Tibial nerve (tissue), 4 donors: ENCODE data around the gene PAQR6. TPM values are rescaled to one million over a fixed set of nuclear protein-coding genes. Genes with fewer than 3 reads are reported as not detected.

Experiments
- DNase-seq, 2 donors: peaks; one replicate each; pipeline ENCODE4 v3.0.0-alpha.2; 2019; ENCODE audit warnings: low spot score in 2 of 2
- H3K27ac ChIP-seq, 4 donors: fragments of 200-600 bp; sonication (generic) in 3 of 4; one replicate each; pipeline ENCODE4 v1.5.1; 2017 to 2019; ENCODE audit warnings: mild to moderate bottlenecking in 1 of 4
- H3K27me3 ChIP-seq, 2 donors: fragments of 200-600 bp; sonication (generic) in 1 of 2; one replicate each; pipeline versions ENCODE4 v1.5.1 to v1.6.0; 2017 to 2019
- H3K36me3 ChIP-seq, 3 donors: fragments of 200-600 bp; sonication (generic); one replicate each; pipeline ENCODE4 v1.5.1; 2018 to 2019
- H3K4me1 ChIP-seq, 4 donors: fragments of 200-600 bp; sonication (generic) in 3 of 4; one replicate each; pipeline ENCODE4 v1.5.1; 2017 to 2019
- H3K4me3 ChIP-seq, 4 donors: fragments of 200-600 bp; sonication (generic) in 3 of 4; one replicate each; pipeline ENCODE4 v1.5.1; 2017 to 2019; ENCODE audit warnings: mild to moderate bottlenecking in 1 of 4, moderate library complexity in 1 of 4
- H3K9me3 ChIP-seq, 4 donors: fragments of 200-600 bp; sonication (generic) in 3 of 4; one replicate each; pipeline ENCODE4 v1.5.1; 2017 to 2019
- CTCF ChIP-seq, 5 experiments: fragments of 200-600 bp in 3 of 5; fragments of 450-650 bp in 2 of 5; sonication (generic) in 3 of 5; IDR thresholded peaks; one replicate each; pipeline ENCODE4 v1.5.1; 2016 to 2019; ENCODE audit warnings: antibody characterized with exemption in 5 of 5, mild to moderate bottlenecking in 3 of 5, moderate library complexity in 2 of 5
- EP300 ChIP-seq, 2 donors: sonication (generic); formaldehyde crosslinking; IDR thresholded peaks; one replicate each; pipeline ENCODE4 v1.6.1; 2017; ENCODE audit warnings: antibody characterized with exemption in 2 of 2, mild to moderate bottlenecking in 1 of 2
- POLR2A ChIP-seq, 2 donors: fragments of 450-650 bp; IDR thresholded peaks; one replicate each; pipeline ENCODE4 v1.6.1; 2017; ENCODE audit warnings: antibody characterized with exemption in 2 of 2, mild to moderate bottlenecking in 2 of 2, moderate library complexity in 2 of 2
- WGBS, 2 donors: methylation state at CpG; one replicate each; pipeline ENCODE4 v1.1.5; 2018; 5-methylcytosine and 5-hydroxymethylcytosine counted together
- total RNA-seq, 4 donors: library from RNA; depleted of rRNA; stranded (reverse); fragments of >200 nt; gene quantifications; one replicate each; pipeline ENCODE4 v1.1.0, GENCODE V29; 2016

The PAQR6 gene
- total RNA-seq, 4 donors from 2014 or later: 26.4 to 44.6 (median 31.2) TPM

- no peak for DNase-seq
- peaks cover 0 to 21% (median 0%) of the 10 kb centered on the region in 4 donors for H3K4me1 ChIP-seq
- H3K27me3 ChIP-seq: no peaks in the 10 kb centered on the region
- H3K4me3 ChIP-seq: no peak overlapping the region
- H3K36me3 ChIP-seq: peaks cover 0 to 77% (median 7%) of the 10 kb centered on the region in 3 donors
- H3K9me3 ChIP-seq: no peaks in the 10 kb centered on the region
- no peak overlapping the region for H3K27ac ChIP-seq
- TF ChIP-seq POLR2A (IDR thresholded peaks at IDR 0.05) (no peak), CTCF (IDR thresholded peaks at IDR 0.05) (no peak), EP300 (IDR thresholded peaks at IDR 0.05) (no peak)
These were observed 44.5 kb downstream of the PAQR6 start for GRCh38 chr1:156203331-156203730.

GRCh38 chr1:156200044-156200443, 47.8 kb downstream of the PAQR6 start:
- Histone ChIP-seq H3K27ac (no peak overlapping the region), H3K4me1 (peaks cover 0 to 36% (median 2%) of the 10 kb centered on the region in 4 donors), H3K4me3 (no peak overlapping the region), H3K36me3 (peaks cover 0 to 58% (median 0%) of the 10 kb centered on the region in 3 donors), H3K9me3 (no peaks in the 10 kb centered on the region), H3K27me3 (no peaks in the 10 kb centered on the region)
- DNase-seq: no peak
- TF ChIP-seq EP300 (IDR thresholded peaks at IDR 0.05) (no peak), CTCF (IDR thresholded peaks at IDR 0.05) (no peak), POLR2A (IDR thresholded peaks at IDR 0.05) (no peak)
- WGBS, 2 donors: 89 to 96% methylated on average over 7 to 8 of the region's 8 CpGs

- no peak for DNase-seq
- peaks cover 0 to 46% (median 8%) of the 10 kb centered on the region in 4 donors for H3K4me1 ChIP-seq
- H3K9me3 ChIP-seq: no peaks in the 10 kb centered on the region
- no peaks in the 10 kb centered on the region for H3K27me3 ChIP-seq
- H3K27ac ChIP-seq: no peak overlapping the region
- H3K36me3 ChIP-seq: peaks cover 0 to 49% (median 0%) of the 10 kb centered on the region in 3 donors
- no peak overlapping the region for H3K4me3 ChIP-seq
- 84 to 86% methylated on average over 5 of the region's 5 CpGs for WGBS, 2 donors
- no peak for TF ChIP-seq CTCF (IDR thresholded peaks at IDR 0.05)
- TF ChIP-seq EP300 (IDR thresholded peaks at IDR 0.05): no peak
- no peak for TF ChIP-seq POLR2A (IDR thresholded peaks at IDR 0.05)
These were observed 49.0 kb downstream of the PAQR6 start for GRCh38 chr1:156198831-156199349.

- H3K4me3 ChIP-seq: no peak overlapping the region
- DNase-seq: no peak
- TF ChIP-seq EP300 (IDR thresholded peaks at IDR 0.05) (no peak), CTCF (IDR thresholded peaks at IDR 0.05) (no peak), POLR2A (IDR thresholded peaks at IDR 0.05) (no peak)
- H3K4me1 ChIP-seq: peaks cover 0 to 37% (median 8%) of the 10 kb centered on the region in 4 donors
- H3K27me3 ChIP-seq: no peaks in the 10 kb centered on the region
- no peak overlapping the region for H3K27ac ChIP-seq
- WGBS, 2 donors: 67 to 73% methylated on average over 2 of the region's 2 CpGs
- H3K36me3 ChIP-seq: peaks cover 0 to 32% (median 0%) of the 10 kb centered on the region in 3 donors
- H3K9me3 ChIP-seq: no peaks in the 10 kb centered on the region
These were observed 51.4 kb downstream of the PAQR6 start for GRCh38 chr1:156196445-156196844.

GRCh38 chr1:156195853-156196252, 52.0 kb downstream of the PAQR6 start:
- H3K9me3 ChIP-seq: no peaks in the 10 kb centered on the region
- 64 to 75% methylated on average over 4 of the region's 4 CpGs for WGBS, 2 donors
- no peak overlapping the region for H3K4me3 ChIP-seq
- H3K36me3 ChIP-seq: peaks cover 0 to 32% (median 0%) of the 10 kb centered on the region in 3 donors
- TF ChIP-seq POLR2A (IDR thresholded peaks at IDR 0.05): no peak
- no peak for TF ChIP-seq CTCF (IDR thresholded peaks at IDR 0.05)
- TF ChIP-seq EP300 (IDR thresholded peaks at IDR 0.05): no peak
- peaks cover 0 to 31% (median 8%) of the 10 kb centered on the region in 4 donors for H3K4me1 ChIP-seq
- DNase-seq: no peak
- H3K27me3 ChIP-seq: no peaks in the 10 kb centered on the region
- H3K27ac ChIP-seq: no peak overlapping the region
